Activated naive CD4-positive, alpha-beta T cell treated with Interleukin-2 at 50 U/mL for 16 hours (primary cell): ENCODE measurements around the gene DSTN.

Experiments
- DNase-seq: peaks from one replicate; pipeline ENCODE4 v3.0.0-alpha.2; 2020

Gene DSTN

GRCh38 chr20:17625246-17626051 is 55.6 kb downstream of the DSTN start:
- no peak for DNase-seq

GRCh38 chr20:17626217-17627007 is 56.5 kb downstream of the DSTN start:
- no peak for DNase-seq

- DNase-seq: no peak
Observed at GRCh38 chr20:17627101-17627955, 57.5 kb downstream of the DSTN start.

DNA sequence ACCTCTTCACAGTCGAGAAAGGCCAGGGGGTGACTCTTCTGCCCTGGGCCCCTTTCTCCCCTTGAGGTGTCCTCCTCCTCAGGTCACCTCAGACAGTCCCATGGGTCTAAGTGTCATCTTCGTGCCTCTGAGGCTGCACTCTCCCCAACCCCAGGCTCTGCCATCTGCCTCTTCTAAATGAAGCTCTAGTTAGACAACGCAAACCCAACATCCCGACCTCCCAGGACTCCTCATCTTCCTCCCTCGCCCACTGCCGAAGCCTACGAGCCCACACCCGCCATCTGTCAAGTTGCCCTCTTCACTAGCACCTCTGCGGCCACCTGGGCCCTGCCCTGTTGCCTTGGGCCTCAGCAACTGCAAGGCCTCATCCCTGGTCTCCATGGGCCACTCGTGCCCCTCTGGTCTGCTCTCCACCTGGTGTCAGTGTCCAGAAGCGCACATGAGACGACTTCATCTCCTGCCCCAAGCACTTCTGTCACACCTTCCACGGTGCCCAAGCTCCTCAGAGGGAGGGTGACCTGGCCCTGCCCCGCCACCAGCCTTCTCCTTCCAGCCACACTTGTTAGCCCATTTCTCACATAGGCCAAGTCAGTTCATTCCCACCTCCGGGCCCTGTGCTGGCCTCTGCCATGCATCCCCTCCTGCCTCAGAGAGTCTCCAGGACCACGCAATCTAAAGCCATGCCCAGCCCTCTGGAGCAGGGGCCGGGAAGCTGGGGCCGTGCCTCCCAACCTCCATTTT is 58.4 kb downstream of the DSTN start:
- DNase-seq: no peak

DNA sequence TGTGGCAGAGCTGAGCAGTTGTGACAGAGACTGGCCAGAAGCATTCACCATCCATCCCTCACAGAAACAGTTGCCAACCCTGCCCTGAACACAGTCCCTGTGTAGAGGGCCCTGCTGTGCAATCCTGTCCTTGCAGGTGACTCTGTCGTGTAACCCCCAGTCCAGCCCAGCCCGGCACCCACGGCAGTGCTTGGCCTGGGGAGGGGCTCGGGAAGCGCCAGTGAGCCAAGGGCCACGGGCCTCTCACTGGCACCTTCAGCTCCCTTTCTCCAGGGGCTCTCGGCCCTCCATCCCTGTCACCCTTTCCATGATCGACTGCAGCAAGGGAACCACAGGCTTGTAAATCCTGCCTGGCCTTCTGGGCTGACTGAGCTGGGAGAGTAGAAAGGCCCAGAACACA is 59.1 kb downstream of the DSTN start:
- DNase-seq: no peak

DNA sequence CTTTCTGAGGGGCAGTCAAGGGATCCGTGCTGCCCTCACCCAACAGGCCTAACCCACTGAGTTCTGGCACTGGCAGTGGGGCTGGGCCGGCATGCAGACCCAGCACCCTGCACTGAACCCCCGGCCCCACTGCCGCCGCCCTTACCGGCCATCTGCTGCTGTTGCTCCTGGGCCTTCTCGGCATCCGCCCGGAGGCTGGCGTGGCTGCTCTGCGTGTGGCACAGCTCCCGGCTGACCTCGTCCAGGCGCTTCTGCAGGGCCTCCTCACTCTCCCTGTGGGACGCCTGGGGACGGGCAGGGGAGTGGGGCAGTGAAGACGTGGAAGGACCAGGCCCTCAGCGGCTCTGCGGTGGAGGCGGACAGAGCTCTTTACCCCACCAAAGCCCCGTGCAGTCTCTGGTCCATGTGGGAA is 59.8 kb downstream of the DSTN start:
- no peak for DNase-seq

- DNase-seq: no peak
Observed at GRCh38 chr20:17630151-17630805, 60.4 kb downstream of the DSTN start.

DNA sequence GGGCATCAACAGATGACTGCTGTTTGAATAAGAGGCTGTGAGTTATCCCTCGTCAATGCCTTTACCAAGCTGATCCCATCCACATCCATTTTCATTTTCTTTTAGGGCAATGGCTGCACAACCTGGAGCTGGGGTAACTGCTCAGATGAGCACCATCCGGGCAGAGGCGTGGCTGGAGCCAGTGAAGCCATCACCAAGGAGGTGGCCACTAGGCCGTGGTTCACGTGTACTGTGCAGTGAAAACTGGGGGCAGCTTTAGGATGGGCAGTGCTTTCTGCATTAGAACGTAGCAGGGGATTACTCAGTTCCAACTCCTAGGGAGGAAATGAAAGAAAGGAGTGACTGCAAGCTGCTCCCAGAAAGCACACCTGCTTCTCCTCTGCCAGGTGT is 60.9 kb downstream of the DSTN start:
- no peak for DNase-seq

- no peak for DNase-seq
Observed at GRCh38 chr20:17631576-17632319, 61.9 kb downstream of the DSTN start.

DNA sequence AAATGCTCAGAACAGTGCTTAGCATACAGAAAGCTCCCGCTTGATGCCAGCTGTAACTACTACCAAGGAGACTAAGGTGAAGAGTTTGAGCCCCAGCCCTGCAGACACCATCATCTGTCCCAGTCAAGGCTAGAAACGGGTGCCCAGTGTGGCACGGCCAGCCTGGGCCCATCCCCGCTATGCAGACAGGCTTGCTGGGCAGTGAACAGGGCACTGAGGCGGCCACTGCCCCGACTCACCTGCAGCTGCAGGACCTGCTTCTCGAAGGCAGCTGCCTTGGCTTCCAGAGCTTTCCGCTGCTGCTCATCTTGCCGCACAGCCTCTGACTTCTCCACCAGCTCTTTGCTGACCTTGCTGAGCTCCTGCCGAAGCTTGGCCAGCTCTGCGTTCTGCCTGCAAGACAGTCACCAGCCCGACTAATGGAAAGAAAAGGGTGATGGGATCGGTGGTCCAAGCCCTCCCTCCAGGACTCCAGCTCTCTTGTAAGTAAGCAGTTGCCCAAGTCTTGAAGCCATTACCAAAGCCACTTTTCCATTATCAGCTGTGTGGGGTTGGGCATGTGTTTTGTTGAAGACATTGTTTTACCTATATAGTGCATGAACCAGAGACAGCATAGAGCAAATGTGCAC is 63.5 kb downstream of the DSTN start:
- no peak for DNase-seq

- no peak for DNase-seq
Observed at GRCh38 chr20:17633850-17634500, 64.1 kb downstream of the DSTN start.

DNA sequence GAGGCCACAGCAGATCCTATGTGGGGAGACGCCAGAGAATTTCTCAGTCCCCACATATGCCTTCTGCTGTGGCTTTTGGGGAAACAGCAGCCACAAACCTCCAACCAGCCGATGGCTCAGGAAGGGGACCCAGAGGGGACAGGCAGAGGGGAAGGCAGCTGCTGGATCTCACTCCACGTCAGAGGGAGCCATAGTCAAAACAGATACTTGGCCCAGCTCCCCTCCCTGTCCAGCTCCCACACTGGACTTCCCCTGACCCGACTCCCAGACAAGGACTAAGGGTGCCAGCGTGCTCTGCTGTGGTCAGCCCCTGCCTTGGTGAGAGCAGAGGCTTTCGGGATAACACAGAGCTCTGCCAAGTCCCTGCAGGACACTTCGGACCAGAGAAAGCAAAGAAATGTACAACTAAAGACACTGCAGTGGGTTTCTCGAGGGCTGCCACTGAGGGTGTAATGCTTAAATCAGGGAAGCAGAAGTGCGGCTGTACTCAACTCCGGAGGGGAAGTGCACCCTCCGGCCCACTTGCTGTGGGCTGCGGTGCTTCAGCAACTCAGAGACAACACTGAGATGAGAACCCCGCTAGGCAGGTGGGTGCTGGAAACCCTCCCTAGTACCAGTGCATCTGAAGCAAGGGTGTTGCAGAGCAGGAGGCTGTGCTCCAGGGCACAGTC is 64.9 kb downstream of the DSTN start:
- DNase-seq: no peak

- DNase-seq: no peak
Observed at GRCh38 chr20:17635332-17636244, 65.7 kb downstream of the DSTN start.

- no peak for DNase-seq
Observed at GRCh38 chr20:17636523-17637412, 66.9 kb downstream of the DSTN start.

GRCh38 chr20:17637413-17637780 is 67.5 kb downstream of the DSTN start:
- no peak for DNase-seq

DNA sequence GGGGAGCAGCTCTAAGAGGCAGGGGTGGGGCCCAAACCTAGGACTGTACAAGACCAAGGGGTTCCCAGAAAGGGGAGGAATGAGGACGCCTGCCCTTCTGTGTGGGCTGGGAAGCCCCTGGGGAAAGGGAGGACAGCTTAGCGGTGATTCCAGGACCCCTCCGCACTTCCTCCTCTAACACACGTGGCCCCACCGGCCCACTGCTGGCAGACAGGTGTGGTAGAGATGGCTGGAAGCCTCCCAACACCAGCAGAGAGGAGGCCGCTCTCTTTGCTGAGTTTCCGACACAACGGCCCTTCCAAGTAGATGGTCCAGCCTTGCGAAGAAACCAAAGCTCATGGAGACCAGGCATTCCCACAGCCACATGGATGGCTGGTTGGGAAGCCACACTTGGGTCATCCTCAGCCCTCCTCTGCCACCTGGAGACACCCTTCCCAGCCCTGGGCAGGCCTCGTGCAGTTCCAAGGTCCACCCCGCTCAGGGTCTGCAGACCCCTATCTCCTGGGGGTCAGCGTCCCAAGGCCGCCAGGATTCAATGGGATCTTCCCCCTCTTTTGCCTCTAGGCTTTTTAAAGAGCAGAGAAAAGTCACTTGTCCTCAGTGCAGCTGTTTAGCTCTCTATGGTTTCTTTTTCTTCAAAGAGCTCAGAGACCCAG is 68.2 kb downstream of the DSTN start:
- DNase-seq: no peak

GRCh38 chr20:17638835-17639407 is 69.0 kb downstream of the DSTN start:
- no peak for DNase-seq
